H9 (cell line): ENCODE data around the gene PIMREG. TPM values are rescaled to one million over a fixed set of nuclear protein-coding genes. Genes with fewer than 3 reads are reported as not detected.
A peak's percentile ranks its signal among the peaks of the same experiment; 100 is the strongest.

ENCODE experiments used
- DNase-seq: peaks from one replicate; pipeline ENCODE4 v3.0.0-alpha.2; 2017
- H2AFZ ChIP-seq: one replicate; pipeline ENCODE4 v1.6.1; 2013; ENCODE audit warnings: mild to moderate bottlenecking, low read length, control low read depth, moderate library complexity
- H2AK5ac ChIP-seq: 2 replicates; pipeline ENCODE4 v1.6.1; 2013; ENCODE audit warnings: low read length, control low read depth, mixed read lengths; ENCODE audit not compliant: insufficient read length
- H2BK120ac ChIP-seq: one replicate; pipeline ENCODE4 v1.6.1; 2013; ENCODE audit warnings: low read depth, mild to moderate bottlenecking, low read length, control low read depth, inconsistent platforms; ENCODE audit not compliant: poor library complexity, severe bottlenecking
- H2BK12ac ChIP-seq: 2 replicates; pipeline ENCODE4 v1.6.1; 2013; ENCODE audit warnings: low read length, control low read depth, mixed read lengths, low read depth; ENCODE audit not compliant: insufficient read length
- H2BK15ac ChIP-seq: 2 replicates; pipeline ENCODE4 v1.6.1; 2013; ENCODE audit warnings: low read depth, low read length, control low read depth
- H2BK20ac ChIP-seq: one replicate; pipeline ENCODE4 v1.6.1; 2013; ENCODE audit warnings: low read depth, mild to moderate bottlenecking, low read length, control low read depth, inconsistent platforms; ENCODE audit not compliant: poor library complexity, severe bottlenecking
- H2BK5ac ChIP-seq: 2 replicates; pipeline ENCODE4 v1.6.1; 2013; ENCODE audit warnings: low read length, control low read depth, mixed read lengths; ENCODE audit not compliant: insufficient read length
- H3K14ac ChIP-seq: 2 replicates; pipeline ENCODE4 v1.6.1; 2013; ENCODE audit warnings: low read length, control low read depth; ENCODE audit not compliant: insufficient read depth
- H3K18ac ChIP-seq: 2 replicates; pipeline ENCODE4 v1.6.1; 2013; ENCODE audit warnings: low read depth, mild to moderate bottlenecking, mixed read lengths, low read length, control low read depth; ENCODE audit not compliant: insufficient read length
- H3K23ac ChIP-seq: 2 replicates; pipeline ENCODE4 v1.6.1; 2013; ENCODE audit warnings: low read length, control low read depth, mixed read lengths, low read depth; ENCODE audit not compliant: insufficient read length
- H3K23me2 ChIP-seq: 2 replicates; pipeline ENCODE4 v1.6.1; 2013; ENCODE audit warnings: low read depth, mild to moderate bottlenecking, mixed read lengths, low read length, control low read depth; ENCODE audit not compliant: insufficient read length, poor library complexity, severe bottlenecking
- H3K27ac ChIP-seq: 2 replicates; pipeline ENCODE4 v1.5.1; 2013; ENCODE audit warnings: low read length, control low read depth, mixed read lengths, low read depth; ENCODE audit not compliant: insufficient read length
- H3K27me3 ChIP-seq: 2 replicates; pipeline ENCODE4 v1.6.1; 2013; ENCODE audit warnings: low read length, control low read depth, inconsistent platforms; ENCODE audit not compliant: insufficient read depth
- H3K4ac ChIP-seq: 2 replicates; pipeline ENCODE4 v1.6.1; 2013; ENCODE audit warnings: low read depth, mild to moderate bottlenecking, control low read depth, inconsistent platforms, low read length, moderate library complexity
- H3K4me1 ChIP-seq: 2 replicates; pipeline ENCODE4 v1.6.1; 2013; ENCODE audit warnings: low read length, control low read depth, inconsistent platforms; ENCODE audit not compliant: insufficient read depth
- H3K4me2 ChIP-seq: 2 replicates; pipeline ENCODE4 v1.6.1; 2013; ENCODE audit warnings: low read length, control low read depth, mixed read lengths; ENCODE audit not compliant: insufficient read length, insufficient read depth
- H3K56ac ChIP-seq: 2 replicates; pipeline ENCODE4 v1.6.1; 2013; ENCODE audit warnings: low read depth, mild to moderate bottlenecking, mixed read lengths, low read length, control low read depth; ENCODE audit not compliant: insufficient read length
- H3K79me1 ChIP-seq: 2 replicates; pipeline ENCODE4 v1.6.1; 2013; ENCODE audit warnings: low read depth, mild to moderate bottlenecking, moderate library complexity, low read length, control low read depth, inconsistent platforms; ENCODE audit not compliant: insufficient read depth, poor library complexity, severe bottlenecking
- H3K79me2 ChIP-seq: 2 replicates; pipeline ENCODE4 v1.6.1; 2013; ENCODE audit warnings: low read length, control low read depth, inconsistent platforms; ENCODE audit not compliant: insufficient read depth
- H3K9ac ChIP-seq: 2 replicates; pipeline ENCODE4 v1.6.1; 2013; ENCODE audit warnings: low read length, control low read depth, mixed read lengths; ENCODE audit not compliant: insufficient read length; ENCODE audit errors: extremely low read depth
- H3K9me3 ChIP-seq: one replicate; pipeline ENCODE4 v1.6.1; 2013; ENCODE audit warnings: low read depth, low read length, inconsistent platforms; ENCODE audit not compliant: control insufficient read depth
- H3T11ph ChIP-seq: one replicate; pipeline ENCODE4 v1.6.1; 2013; ENCODE audit warnings: mild to moderate bottlenecking, low read length, control low read depth, inconsistent platforms
- H4K20me1 ChIP-seq: one replicate; pipeline ENCODE4 v1.6.1; 2013; ENCODE audit not compliant: control insufficient read depth, insufficient read length, insufficient read depth
- H4K5ac ChIP-seq: 2 replicates; pipeline ENCODE4 v1.6.1; 2013; ENCODE audit warnings: low read depth, mild to moderate bottlenecking, mixed read lengths, low read length, control low read depth; ENCODE audit not compliant: insufficient read length
- H4K8ac ChIP-seq: replicated peaks from 2 replicates; pipeline ENCODE4 v1.6.1; 2013; ENCODE audit warnings: low read length, control low read depth, mixed read lengths, low read depth; ENCODE audit not compliant: insufficient read length
- H4K91ac ChIP-seq: 2 replicates; pipeline ENCODE4 v1.6.1; 2013; ENCODE audit warnings: low read depth, mild to moderate bottlenecking, moderate library complexity, mixed read lengths, low read length, control low read depth; ENCODE audit not compliant: insufficient read length
- H3K27ac Mint-ChIP-seq, 3 experiments: 2 replicates in 2 of 3; 3 replicates in 1 of 3; pipeline ENCODE4 v1.8.0; 2020 to 2021; ENCODE audit warnings: mixed read lengths in 3 of 3, mild to moderate bottlenecking in 1 of 3, moderate library complexity in 1 of 3
- H3K27me3 Mint-ChIP-seq: 2 replicates; pipeline ENCODE4 v1.8.0; 2021; ENCODE audit warnings: low read depth, mild to moderate bottlenecking, moderate library complexity, mixed read lengths
- H3K36me3 Mint-ChIP-seq, 3 experiments: 2 replicates in 2 of 3; 3 replicates in 1 of 3; pipeline ENCODE4 v1.8.0; 2020 to 2021; ENCODE audit warnings: low read depth in 3 of 3, mixed read lengths in 3 of 3; ENCODE audit not compliant: insufficient read depth in 1 of 3
- H3K4me1 Mint-ChIP-seq, 2 experiments: 2 replicates each; pipeline ENCODE4 v1.8.0; 2020; ENCODE audit warnings: mixed read lengths in 2 of 2
- H3K4me3 Mint-ChIP-seq, 2 experiments: 2 replicates in 1 of 2; 3 replicates in 1 of 2; pipeline ENCODE4 v1.8.0; 2020 to 2021; ENCODE audit warnings: mild to moderate bottlenecking in 2 of 2, mixed read lengths in 2 of 2, moderate library complexity in 1 of 2
- H3K9me3 Mint-ChIP-seq, 2 experiments: 2 replicates in 1 of 2; 3 replicates in 1 of 2; pipeline ENCODE4 v1.8.0; 2020; ENCODE audit warnings: mild to moderate bottlenecking in 2 of 2, mixed read lengths in 2 of 2, moderate library complexity in 1 of 2
- CTCF ChIP-seq: fragments of 200-600 bp; sonication (generic); conservative IDR thresholded peaks from 3 replicates; pipeline ENCODE4 v1.8.0; 2021; ENCODE audit warnings: antibody characterized with exemption, mild to moderate bottlenecking
- WGBS: extraction: QIAGEN DNeasy Blood & Tissue Kit; methylation state at CpG from one replicate; pipeline ENCODE4 v1.1.7; 2013; ENCODE audit warnings: missing lambda C conversion rate, low lambda C conversion rate, mixed read lengths; ENCODE audit not compliant: insufficient read length; ENCODE audit errors: extremely low coverage; 5-methylcytosine and 5-hydroxymethylcytosine counted together
- total RNA-seq: library from RNA; stranded (reverse); gene quantifications from 2 replicates; pipeline ENCODE4 v1.2.1, GENCODE V29; 2021

The PIMREG gene
- total RNA-seq, 1 experiment from 2014 or later = 91.6 TPM

- Histone ChIP-seq H4K20me1 (no peaks in the 10 kb centered on the region), H3T11ph (no peak overlapping the region), H3K56ac (no peak overlapping the region), H3K23ac (no peak overlapping the region), H3K4me1 (peaks cover 15% of the 10 kb centered on the region; the same call in 1 of the 2 replicates), H2BK15ac (no peak overlapping the region), H3K27me3 (no peaks in the 10 kb centered on the region; the same call in 1 of the 2 replicates), H2AK5ac (no peak overlapping the region), H4K91ac (no peak overlapping the region), H3K79me1 (no peaks in the 10 kb centered on the region), H4K8ac (no peak overlapping the region), H3K14ac (no peak overlapping the region), H2BK120ac (no peak overlapping the region), H3K79me2 (no peaks in the 10 kb centered on the region), H3K23me2 (no peaks in the 10 kb centered on the region), H2BK12ac (no peak overlapping the region), H3K4me2 (no peak overlapping the region), H3K9ac (no peak overlapping the region), H2BK20ac (no peak overlapping the region), H3K9me3 (no peaks in the 10 kb centered on the region), H3K4ac (no peak overlapping the region), H2AFZ (no peak overlapping the region), H3K18ac (no peak overlapping the region), H4K5ac (no peak overlapping the region), H2BK5ac (no peak overlapping the region), H3K27ac (no peak overlapping the region)
- Mint-ChIP-seq H3K36me3 (peaks cover 0 to 1% (median 0%) of the 10 kb centered on the region in 3 experiments; a peak in 1 of 7 replicates), H3K4me3 (no peak overlapping the region), H3K27me3 (peaks cover 3% of the 10 kb centered on the region), H3K9me3 (no peaks in the 10 kb centered on the region; a peak in 1 of 5 replicates), H3K4me1 (peaks cover 33 to 38% of the 10 kb centered on the region in 2 experiments), H3K27ac (0 out of 7 replicates have a peak overlapping the region, but pooled peaks of 1 of the 3 experiments have one; percentile 10)
- no CpG with 5 or more reads among the region's 9 CpGs for WGBS
- DNase-seq = no peak
- TF ChIP-seq CTCF = no peak
Observed at GRCh38 chr17:6460531-6461161, 16.4 kb downstream of the PIMREG start.
